ENCODE measurements around the gene LMOD1. TPM values are rescaled to one million over a fixed set of nuclear protein-coding genes. Genes with fewer than 3 reads are reported as not detected.

The LMOD1 gene
- total RNA-seq, 1 experiment from 2014 or later, result not detected

DNA sequence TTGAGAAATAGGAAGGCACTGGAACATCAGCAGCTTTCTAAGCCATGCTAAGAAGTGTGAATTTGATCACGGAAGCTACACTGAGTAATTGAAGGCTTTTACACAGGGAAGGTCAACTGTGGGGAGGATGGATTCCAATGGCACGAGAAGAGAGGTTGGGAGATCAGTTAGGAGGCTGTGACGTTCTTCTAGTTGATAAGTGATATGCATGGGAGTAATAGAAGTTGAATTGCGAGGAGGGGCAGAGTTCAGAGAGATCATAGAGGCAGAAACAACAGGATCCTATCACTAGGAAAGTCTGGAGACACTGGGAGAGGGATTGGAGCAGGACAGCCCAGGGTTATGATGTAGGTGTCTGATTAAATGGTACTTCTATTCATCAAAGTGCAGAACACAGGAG, 16.2 kb downstream of the LMOD1 start:
- no peak for DNase-seq
- H3K27me3 Mint-ChIP-seq (ENCODE audit: unreplicated experiment), result peaks cover 14% of the 10 kb centered on the region
- intact Hi-C loops (cut with micrococcal nuclease; ENCODE audit: unreplicated experiment), result no loop called here
- BruUV-seq (replicated peaks), result no TSS peak
- CTCF ChIA-PET, result no interaction called here
- peaks cover 8% of the 10 kb centered on the region for H3K4me1 Mint-ChIP-seq (ENCODE audit: low read depth, unreplicated experiment)
- no peak overlapping the region for H3K27ac Mint-ChIP-seq (ENCODE audit: unreplicated experiment)
- no peak overlapping the region for H3K4me3 Mint-ChIP-seq (ENCODE audit: low read depth, unreplicated experiment)
- H3K36me3 Mint-ChIP-seq (ENCODE audit: insufficient read depth, unreplicated experiment), result no peaks in the 10 kb centered on the region
- TF ChIP-seq CTCF (IDR thresholded peaks at IDR 0.05; ENCODE audit: unreplicated experiment), result no peak
- H3K9me3 Mint-ChIP-seq (ENCODE audit: low read depth, unreplicated experiment), result no peaks in the 10 kb centered on the region

- no peaks in the 10 kb centered on the region for H3K9me3 Mint-ChIP-seq (ENCODE audit: low read depth, unreplicated experiment)
- intact Hi-C loops (cut with micrococcal nuclease; ENCODE audit: unreplicated experiment), result no loop called here
- H3K4me1 Mint-ChIP-seq (ENCODE audit: low read depth, unreplicated experiment), result peaks cover 9% of the 10 kb centered on the region
- no peaks in the 10 kb centered on the region for H3K27me3 Mint-ChIP-seq (ENCODE audit: unreplicated experiment)
- H3K4me3 Mint-ChIP-seq (ENCODE audit: low read depth, unreplicated experiment), result no peak overlapping the region
- no peak for TF ChIP-seq CTCF (IDR thresholded peaks at IDR 0.05; ENCODE audit: unreplicated experiment)
- no peak overlapping the region for H3K27ac Mint-ChIP-seq (ENCODE audit: unreplicated experiment)
- no TSS peak for BruUV-seq (replicated peaks)
- no peak for DNase-seq
- CTCF ChIA-PET, result no interaction called here
- H3K36me3 Mint-ChIP-seq (ENCODE audit: insufficient read depth, unreplicated experiment), result no peaks in the 10 kb centered on the region
Measured at GRCh38 chr1:201928266-201928665, 18.1 kb downstream of the LMOD1 start.

DNA sequence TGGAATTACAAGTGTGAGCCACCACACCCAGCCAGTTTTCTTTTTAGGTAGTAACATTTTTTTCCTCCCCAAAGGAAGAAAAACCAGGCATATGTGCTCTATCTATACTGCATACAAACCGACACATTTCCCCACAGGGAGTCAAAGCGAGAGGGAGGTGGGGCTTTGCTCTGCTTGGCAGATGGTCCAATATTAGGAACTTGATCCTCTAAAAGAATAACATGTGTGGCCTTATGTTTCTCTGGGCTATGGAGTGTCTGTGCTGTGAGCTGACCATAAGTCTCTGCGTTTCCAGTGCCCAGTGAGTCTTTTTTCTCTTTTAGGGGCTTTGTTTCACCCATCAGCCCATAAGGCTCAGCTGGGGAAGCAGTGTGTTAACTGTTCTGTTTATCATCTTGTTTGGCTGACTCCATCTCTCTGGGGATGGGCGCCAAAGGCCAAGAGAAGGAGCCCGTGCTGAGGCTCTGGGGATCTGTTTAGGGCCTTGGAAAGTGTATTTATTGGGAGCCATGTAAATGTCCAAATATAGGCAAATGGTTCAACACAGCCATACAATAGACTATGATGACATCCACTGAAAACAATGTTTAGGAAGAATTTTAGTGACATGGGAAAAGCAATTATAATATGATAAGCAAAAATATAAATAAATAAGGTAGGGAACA, 20.2 kb downstream of the LMOD1 start:
- H3K4me1 Mint-ChIP-seq (ENCODE audit: low read depth, unreplicated experiment), result peaks cover 9% of the 10 kb centered on the region
- no peak overlapping the region for H3K4me3 Mint-ChIP-seq (ENCODE audit: low read depth, unreplicated experiment)
- no peak overlapping the region for H3K27ac Mint-ChIP-seq (ENCODE audit: unreplicated experiment)
- H3K9me3 Mint-ChIP-seq (ENCODE audit: low read depth, unreplicated experiment), result no peaks in the 10 kb centered on the region
- CTCF ChIA-PET, result interaction anchor here (0.6 kb wide), 1 partner anchor 16 kb away, joined by 3 read pairs; no protein-coding TSS in a partner anchor
- intact Hi-C loops (cut with micrococcal nuclease; ENCODE audit: unreplicated experiment), result no loop called here
- no peak for DNase-seq
- BruUV-seq (replicated peaks), result no TSS peak
- no peaks in the 10 kb centered on the region for H3K27me3 Mint-ChIP-seq (ENCODE audit: unreplicated experiment)
- no peak for TF ChIP-seq CTCF (IDR thresholded peaks at IDR 0.05; ENCODE audit: unreplicated experiment)
- no peaks in the 10 kb centered on the region for H3K36me3 Mint-ChIP-seq (ENCODE audit: insufficient read depth, unreplicated experiment)

DNA sequence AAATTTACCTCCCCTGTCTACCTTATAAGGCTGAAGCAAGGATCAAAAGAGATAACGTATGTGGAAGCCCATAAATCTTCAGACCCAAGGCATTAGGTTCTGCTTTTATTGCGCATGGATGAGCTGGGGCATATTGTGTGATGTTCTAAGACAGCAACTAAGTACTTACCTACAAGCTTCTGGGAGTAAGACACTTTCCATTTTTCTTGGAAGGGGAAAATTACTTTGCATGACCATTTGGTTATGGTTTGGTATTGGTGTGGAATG, 21.1 kb downstream of the LMOD1 start:
- no peaks in the 10 kb centered on the region for H3K9me3 Mint-ChIP-seq (ENCODE audit: low read depth, unreplicated experiment)
- no TSS peak for BruUV-seq (replicated peaks)

More for the DNA sequence above, 21.1 kb downstream of the LMOD1 start:
- CTCF ChIA-PET, result interaction anchor here (0.5 kb wide), 1 partner anchor 116 kb away, joined by 4 read pairs; no protein-coding TSS in a partner anchor
- no peak for TF ChIP-seq CTCF (IDR thresholded peaks at IDR 0.05; ENCODE audit: unreplicated experiment)
- Mint-ChIP-seq H3K36me3 (ENCODE audit: insufficient read depth, unreplicated experiment) (no peaks in the 10 kb centered on the region), H3K27me3 (ENCODE audit: unreplicated experiment) (no peaks in the 10 kb centered on the region), H3K4me1 (ENCODE audit: low read depth, unreplicated experiment) (peaks cover 9% of the 10 kb centered on the region), H3K4me3 (ENCODE audit: low read depth, unreplicated experiment) (no peak overlapping the region), H3K27ac (ENCODE audit: unreplicated experiment) (no peak overlapping the region)
- intact Hi-C loops (cut with micrococcal nuclease; ENCODE audit: unreplicated experiment), result no loop called here
- DNase-seq, result no peak

Data from Calu3 (cell line).